HepG2 (cell line): Measurements from ENCODE around the gene CS. TPM values are rescaled to one million over a fixed set of nuclear protein-coding genes. Genes with fewer than 3 reads are reported as not detected.

Source experiments
- FIP1L1 ChIP-seq: fragments of 200-400 bp; formaldehyde crosslinking; IDR thresholded peaks from 2 replicates; pipeline ENCODE4 v1.6.1; 2018; ENCODE audit warnings: low read depth, mild to moderate bottlenecking, low read length, moderate library complexity, borderline replicate concordance; ENCODE audit not compliant: insufficient read depth
- MAFG ChIP-seq: sonication (generic); formaldehyde crosslinking; IDR thresholded peaks from 2 replicates; pipeline ENCODE4 v1.5.1; 2020; ENCODE audit warnings: mild to moderate bottlenecking, missing genetic modification reagents
- SIN3A ChIP-seq: IDR thresholded peaks from 2 replicates; pipeline ENCODE4 v1.6.1; 2011; ENCODE audit warnings: low read depth, mild to moderate bottlenecking, control low read depth, low read length, borderline replicate concordance
- polyA plus RNA-seq, 8 experiments: library from polyadenylated mRNA; depleted of rRNA in 3 of 8; stranded (reverse) in 7 of 8; unstranded in 1 of 8; fragments of >200 nt; fragmentation: Illumina TruSeq in 4 of 8; extraction: Trizol in 4 of 8; gene quantifications; 2 replicates each; pipeline versions ENCODE4 v1.2.1 to v1.2.3, GENCODE V29; 2011 to 2016; ENCODE audit warnings: low read depth in 4 of 8, missing spikeins in 1 of 8, mixed read lengths in 1 of 8; ENCODE audit not compliant: insufficient read depth in 1 of 8
- total RNA-seq, 5 experiments: library from RNA; depleted of rRNA; stranded (reverse); fragments of >200 nt; fragmentation: Illumina TruSeq; extraction: Trizol; gene quantifications; 2 replicates each; pipeline ENCODE4 v1.2.3, GENCODE V29; 2016; ENCODE audit warnings: low read depth in 1 of 5
- TF ChIP-seq, protein P1 (sequence below): sonication (generic); formaldehyde crosslinking; IDR thresholded peaks from 2 replicates; pipeline ENCODE4 v1.5.0; 2020; ENCODE audit warnings: mild to moderate bottlenecking, missing genetic modification reagents
- TF ChIP-seq, protein P2 (sequence below): IDR thresholded peaks from 2 replicates; pipeline ENCODE4 v1.6.1; 2016; ENCODE audit warnings: control low read depth
- TF ChIP-seq, protein P3 (sequence below): sonication (generic); formaldehyde crosslinking; IDR thresholded peaks from 2 replicates; pipeline ENCODE4 v1.4.0; 2020; ENCODE audit warnings: missing genetic modification reagents, low read depth, mild to moderate bottlenecking, borderline replicate concordance
- TF ChIP-seq, protein P4 (sequence below): sonication (generic); formaldehyde crosslinking; IDR thresholded peaks from 2 replicates; pipeline ENCODE4 v1.4.0; 2020; ENCODE audit warnings: missing genetic modification reagents, borderline replicate concordance
- TF ChIP-seq, protein P5 (sequence below): sonication (generic); formaldehyde crosslinking; IDR thresholded peaks from 2 replicates; pipeline ENCODE4 v1.4.0; 2020; ENCODE audit warnings: missing genetic modification reagents
- TF ChIP-seq, protein P6 (sequence below): sonication (generic); formaldehyde crosslinking; IDR thresholded peaks from 2 replicates; pipeline ENCODE4 v1.5.1; 2020; ENCODE audit warnings: mild to moderate bottlenecking, missing genetic modification reagents

Gene CS
- total and polyA plus RNA-seq, 2 of the 13 experiments (the other 11 are each of a cell fraction or from before 2014, with no cell fraction given), result 173 to 175 TPM

DNA sequence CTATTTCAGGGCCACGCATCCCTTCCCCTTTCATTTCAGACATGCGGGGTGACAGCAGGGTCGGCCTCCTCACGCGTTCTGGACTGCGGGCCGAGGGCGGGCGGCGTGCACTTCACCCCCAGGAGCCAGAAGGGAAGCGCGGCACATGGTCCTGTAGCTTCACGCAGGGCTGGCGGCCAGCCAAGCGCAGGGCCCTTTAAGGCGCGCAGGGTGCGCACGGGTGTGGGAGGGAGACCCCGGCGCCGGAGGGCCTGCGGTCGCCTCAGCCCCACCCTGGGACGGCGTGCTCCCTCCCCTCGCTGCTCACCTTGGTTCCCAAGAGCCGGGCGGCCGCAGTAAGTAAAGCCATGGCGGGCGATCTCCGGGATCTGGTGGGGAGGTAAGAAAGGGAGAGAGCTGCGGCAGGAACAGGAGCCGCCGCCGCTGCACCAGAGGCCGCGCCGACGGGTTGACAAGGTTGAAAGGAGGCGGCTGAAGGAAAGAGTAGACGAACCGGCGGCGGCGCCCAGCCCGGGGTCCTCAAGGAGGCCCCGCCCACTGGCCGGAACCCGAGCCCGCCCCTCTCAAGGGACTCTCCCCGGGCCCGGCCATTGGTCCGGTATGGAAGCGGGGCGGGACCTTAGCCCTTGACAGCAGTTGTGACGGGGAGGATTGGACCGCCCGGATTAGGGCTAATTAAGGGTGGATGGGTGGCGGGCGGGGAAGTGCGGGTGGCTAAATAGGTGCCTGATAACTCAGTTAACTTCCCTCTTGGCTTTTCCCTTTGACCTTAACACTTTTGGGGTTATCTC, at the start of gene CS (continued):
- TF ChIP-seq, protein P1, sequence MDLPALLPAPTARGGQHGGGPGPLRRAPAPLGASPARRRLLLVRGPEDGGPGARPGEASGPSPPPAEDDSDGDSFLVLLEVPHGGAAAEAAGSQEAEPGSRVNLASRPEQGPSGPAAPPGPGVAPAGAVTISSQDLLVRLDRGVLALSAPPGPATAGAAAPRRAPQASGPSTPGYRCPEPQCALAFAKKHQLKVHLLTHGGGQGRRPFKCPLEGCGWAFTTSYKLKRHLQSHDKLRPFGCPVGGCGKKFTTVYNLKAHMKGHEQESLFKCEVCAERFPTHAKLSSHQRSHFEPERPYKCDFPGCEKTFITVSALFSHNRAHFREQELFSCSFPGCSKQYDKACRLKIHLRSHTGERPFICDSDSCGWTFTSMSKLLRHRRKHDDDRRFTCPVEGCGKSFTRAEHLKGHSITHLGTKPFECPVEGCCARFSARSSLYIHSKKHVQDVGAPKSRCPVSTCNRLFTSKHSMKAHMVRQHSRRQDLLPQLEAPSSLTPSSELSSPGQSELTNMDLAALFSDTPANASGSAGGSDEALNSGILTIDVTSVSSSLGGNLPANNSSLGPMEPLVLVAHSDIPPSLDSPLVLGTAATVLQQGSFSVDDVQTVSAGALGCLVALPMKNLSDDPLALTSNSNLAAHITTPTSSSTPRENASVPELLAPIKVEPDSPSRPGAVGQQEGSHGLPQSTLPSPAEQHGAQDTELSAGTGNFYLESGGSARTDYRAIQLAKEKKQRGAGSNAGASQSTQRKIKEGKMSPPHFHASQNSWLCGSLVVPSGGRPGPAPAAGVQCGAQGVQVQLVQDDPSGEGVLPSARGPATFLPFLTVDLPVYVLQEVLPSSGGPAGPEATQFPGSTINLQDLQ (CRISPR knock-in tag), result peak; percentile 99
- TF ChIP-seq, protein P2, sequence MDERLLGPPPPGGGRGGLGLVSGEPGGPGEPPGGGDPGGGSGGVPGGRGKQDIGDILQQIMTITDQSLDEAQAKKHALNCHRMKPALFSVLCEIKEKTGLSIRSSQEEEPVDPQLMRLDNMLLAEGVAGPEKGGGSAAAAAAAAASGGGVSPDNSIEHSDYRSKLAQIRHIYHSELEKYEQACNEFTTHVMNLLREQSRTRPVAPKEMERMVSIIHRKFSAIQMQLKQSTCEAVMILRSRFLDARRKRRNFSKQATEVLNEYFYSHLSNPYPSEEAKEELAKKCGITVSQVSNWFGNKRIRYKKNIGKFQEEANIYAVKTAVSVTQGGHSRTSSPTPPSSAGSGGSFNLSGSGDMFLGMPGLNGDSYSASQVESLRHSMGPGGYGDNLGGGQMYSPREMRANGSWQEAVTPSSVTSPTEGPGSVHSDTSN (CRISPR knock-in tag), result peak; percentile 62
- TF ChIP-seq, protein P3, sequence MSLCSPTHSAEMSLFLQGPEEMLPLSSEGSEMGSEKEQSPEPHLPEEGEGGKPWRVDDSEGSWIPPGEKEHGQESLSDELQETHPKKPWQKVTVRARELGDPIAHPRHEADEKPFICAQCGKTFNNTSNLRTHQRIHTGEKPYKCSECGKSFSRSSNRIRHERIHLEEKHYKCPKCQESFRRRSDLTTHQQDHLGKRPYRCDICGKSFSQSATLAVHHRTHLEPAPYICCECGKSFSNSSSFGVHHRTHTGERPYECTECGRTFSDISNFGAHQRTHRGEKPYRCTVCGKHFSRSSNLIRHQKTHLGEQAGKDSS, result peak; percentile 78
- TF ChIP-seq, protein P4, sequence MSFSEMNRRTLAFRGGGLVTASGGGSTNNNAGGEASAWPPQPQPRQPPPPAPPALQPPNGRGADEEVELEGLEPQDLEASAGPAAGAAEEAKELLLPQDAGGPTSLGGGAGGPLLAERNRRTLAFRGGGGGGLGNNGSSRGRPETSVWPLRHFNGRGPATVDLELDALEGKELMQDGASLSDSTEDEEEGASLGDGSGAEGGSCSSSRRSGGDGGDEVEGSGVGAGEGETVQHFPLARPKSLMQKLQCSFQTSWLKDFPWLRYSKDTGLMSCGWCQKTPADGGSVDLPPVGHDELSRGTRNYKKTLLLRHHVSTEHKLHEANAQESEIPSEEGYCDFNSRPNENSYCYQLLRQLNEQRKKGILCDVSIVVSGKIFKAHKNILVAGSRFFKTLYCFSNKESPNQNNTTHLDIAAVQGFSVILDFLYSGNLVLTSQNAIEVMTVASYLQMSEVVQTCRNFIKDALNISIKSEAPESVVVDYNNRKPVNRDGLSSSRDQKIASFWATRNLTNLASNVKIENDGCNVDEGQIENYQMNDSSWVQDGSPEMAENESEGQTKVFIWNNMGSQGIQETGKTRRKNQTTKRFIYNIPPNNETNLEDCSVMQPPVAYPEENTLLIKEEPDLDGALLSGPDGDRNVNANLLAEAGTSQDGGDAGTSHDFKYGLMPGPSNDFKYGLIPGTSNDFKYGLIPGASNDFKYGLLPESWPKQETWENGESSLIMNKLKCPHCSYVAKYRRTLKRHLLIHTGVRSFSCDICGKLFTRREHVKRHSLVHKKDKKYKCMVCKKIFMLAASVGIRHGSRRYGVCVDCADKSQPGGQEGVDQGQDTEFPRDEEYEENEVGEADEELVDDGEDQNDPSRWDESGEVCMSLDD (CRISPR knock-in tag), result no peak
- TF ChIP-seq, protein P5, sequence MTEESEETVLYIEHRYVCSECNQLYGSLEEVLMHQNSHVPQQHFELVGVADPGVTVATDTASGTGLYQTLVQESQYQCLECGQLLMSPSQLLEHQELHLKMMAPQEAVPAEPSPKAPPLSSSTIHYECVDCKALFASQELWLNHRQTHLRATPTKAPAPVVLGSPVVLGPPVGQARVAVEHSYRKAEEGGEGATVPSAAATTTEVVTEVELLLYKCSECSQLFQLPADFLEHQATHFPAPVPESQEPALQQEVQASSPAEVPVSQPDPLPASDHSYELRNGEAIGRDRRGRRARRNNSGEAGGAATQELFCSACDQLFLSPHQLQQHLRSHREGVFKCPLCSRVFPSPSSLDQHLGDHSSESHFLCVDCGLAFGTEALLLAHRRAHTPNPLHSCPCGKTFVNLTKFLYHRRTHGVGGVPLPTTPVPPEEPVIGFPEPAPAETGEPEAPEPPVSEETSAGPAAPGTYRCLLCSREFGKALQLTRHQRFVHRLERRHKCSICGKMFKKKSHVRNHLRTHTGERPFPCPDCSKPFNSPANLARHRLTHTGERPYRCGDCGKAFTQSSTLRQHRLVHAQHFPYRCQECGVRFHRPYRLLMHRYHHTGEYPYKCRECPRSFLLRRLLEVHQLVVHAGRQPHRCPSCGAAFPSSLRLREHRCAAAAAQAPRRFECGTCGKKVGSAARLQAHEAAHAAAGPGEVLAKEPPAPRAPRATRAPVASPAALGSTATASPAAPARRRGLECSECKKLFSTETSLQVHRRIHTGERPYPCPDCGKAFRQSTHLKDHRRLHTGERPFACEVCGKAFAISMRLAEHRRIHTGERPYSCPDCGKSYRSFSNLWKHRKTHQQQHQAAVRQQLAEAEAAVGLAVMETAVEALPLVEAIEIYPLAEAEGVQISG (CRISPR knock-in tag), result no peak
- TF ChIP-seq MAFG (CRISPR knock-in tag) (no peak), SIN3A (no peak; the same call in 1 of the 2 replicates), FIP1L1 (no peak)
- TF ChIP-seq, protein P6, sequence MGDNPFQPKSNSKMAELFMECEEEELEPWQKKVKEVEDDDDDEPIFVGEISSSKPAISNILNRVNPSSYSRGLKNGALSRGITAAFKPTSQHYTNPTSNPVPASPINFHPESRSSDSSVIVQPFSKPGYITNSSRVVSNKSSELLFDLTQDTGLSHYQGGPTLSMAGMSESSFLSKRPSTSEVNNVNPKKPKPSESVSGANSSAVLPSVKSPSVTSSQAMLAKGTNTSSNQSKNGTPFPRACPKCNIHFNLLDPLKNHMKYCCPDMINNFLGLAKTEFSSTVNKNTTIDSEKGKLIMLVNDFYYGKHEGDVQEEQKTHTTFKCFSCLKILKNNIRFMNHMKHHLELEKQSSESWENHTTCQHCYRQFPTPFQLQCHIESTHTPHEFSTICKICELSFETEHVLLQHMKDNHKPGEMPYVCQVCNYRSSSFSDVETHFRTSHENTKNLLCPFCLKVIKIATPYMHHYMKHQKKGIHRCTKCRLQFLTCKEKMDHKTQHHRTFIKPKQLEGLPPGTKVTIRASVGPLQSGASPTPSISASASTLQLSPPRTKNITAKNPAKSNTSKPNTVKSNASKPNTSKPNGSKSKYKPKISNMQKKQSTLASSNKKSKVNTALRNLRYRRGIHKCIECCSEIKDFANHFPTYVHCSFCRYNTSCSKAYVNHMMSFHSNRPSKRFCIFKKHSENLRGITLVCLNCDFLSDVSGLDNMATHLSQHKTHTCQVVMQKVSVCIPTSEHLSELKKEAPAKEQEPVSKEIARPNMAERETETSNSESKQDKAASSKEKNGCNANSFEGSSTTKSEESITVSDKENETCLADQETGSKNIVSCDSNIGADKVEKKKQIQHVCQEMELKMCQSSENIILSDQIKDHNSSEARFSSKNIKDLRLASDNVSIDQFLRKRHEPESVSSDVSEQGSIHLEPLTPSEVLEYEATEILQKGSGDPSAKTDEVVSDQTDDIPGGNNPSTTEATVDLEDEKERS (CRISPR knock-in tag), result 0 out of 2 replicates have a peak, but pooled peaks have one; percentile 10
